Activated T-cell treated with anti-CD3 and anti-CD28 coated beads, Interleukin-2, amount 50 U/mL, for 48 hours (primary cell): ENCODE data around the gene PTDSS2.
"Not testable (repeated sequence)": the region's sequence is repeated elsewhere in the genome, so short reads cannot be mapped to it uniquely, and the experiment has no call there.

Experiments used
- DNase-seq, 2 experiments: peaks; one replicate each; pipeline ENCODE4 v3.0.0-alpha.2; 2020

The PTDSS2 gene

GRCh38 chr11:452203-452744 is 2.2 kb downstream of the PTDSS2 start:
- DNase-seq: no peak

- DNase-seq: no peak
Measured at GRCh38 chr11:452916-453527, 2.9 kb downstream of the PTDSS2 start.

GRCh38 chr11:453564-453963 is 3.5 kb downstream of the PTDSS2 start:
- no peak for DNase-seq

- no peak for DNase-seq
Measured at GRCh38 chr11:454043-454442, 4.0 kb downstream of the PTDSS2 start.

GRCh38 chr11:454801-455565 is 4.9 kb downstream of the PTDSS2 start:
- no peak for DNase-seq

- no peak for DNase-seq
Measured at GRCh38 chr11:455566-456147, 5.6 kb downstream of the PTDSS2 start.

- DNase-seq: peak; percentile 44 to 58
Measured at GRCh38 chr11:456533-456932, 6.5 kb downstream of the PTDSS2 start.

- no peak for DNase-seq
Measured at GRCh38 chr11:457111-457760, 7.2 kb downstream of the PTDSS2 start.

GRCh38 chr11:459511-460220 is 9.6 kb downstream of the PTDSS2 start:
- no peak for DNase-seq

- DNase-seq: no peak
Measured at GRCh38 chr11:460331-461199, 10.5 kb downstream of the PTDSS2 start.

- no peak for DNase-seq
Measured at GRCh38 chr11:461626-462025, 11.5 kb downstream of the PTDSS2 start.

- no peak for DNase-seq
Measured at GRCh38 chr11:462107-462890, 12.2 kb downstream of the PTDSS2 start.

GRCh38 chr11:464316-464715 is 14.2 kb downstream of the PTDSS2 start:
- no peak for DNase-seq

- no peak for DNase-seq
Measured at GRCh38 chr11:465896-466530, 15.9 kb downstream of the PTDSS2 start.

GRCh38 chr11:468036-468435 is 18.0 kb downstream of the PTDSS2 start:
- DNase-seq: no peak

- DNase-seq: no peak
Measured at GRCh38 chr11:468493-468892, 18.4 kb downstream of the PTDSS2 start.

GRCh38 chr11:469026-469683 is 19.1 kb downstream of the PTDSS2 start:
- not testable (repeated sequence) for DNase-seq

GRCh38 chr11:469684-470560 is 19.8 kb downstream of the PTDSS2 start:
- no peak for DNase-seq
